HepG2 (cell line): ENCODE measurements around the gene HES1. TPM values are rescaled to one million over a fixed set of nuclear protein-coding genes. Genes with fewer than 3 reads are reported as not detected.
A peak's percentile ranks its signal among the peaks of the same experiment; 100 is the strongest.

Source experiments
- ARNT2 ChIP-seq: sonication (generic); formaldehyde crosslinking; IDR thresholded peaks from 2 replicates; pipeline ENCODE4 v1.8.0; 2022; ENCODE audit warnings: mild to moderate bottlenecking, low read depth, missing genetic modification reagents, moderate library complexity
- CENPT ChIP-seq: sonication (generic); formaldehyde crosslinking; IDR thresholded peaks from 2 replicates; pipeline ENCODE4 v1.8.0; 2022; ENCODE audit warnings: low read depth, mild to moderate bottlenecking, moderate library complexity, missing genetic modification reagents
- HOXA7 ChIP-seq: sonication (generic); formaldehyde crosslinking; IDR thresholded peaks from 2 replicates; pipeline ENCODE4 v1.8.1; 2022; ENCODE audit warnings: mild to moderate bottlenecking, missing genetic modification reagents, moderate library complexity
- JUNB ChIP-seq: sonication (generic); formaldehyde crosslinking; IDR thresholded peaks from 2 replicates; pipeline ENCODE4 v1.8.0; 2022; ENCODE audit warnings: missing genetic modification reagents, mild to moderate bottlenecking, borderline replicate concordance
- NR2F1 ChIP-seq, 2 experiments: fragments of 450-650 bp in 1 of 2; formaldehyde crosslinking in 1 of 2; IDR thresholded peaks; 2 replicates each; pipeline versions ENCODE4 v1.5.0 to v1.6.1; 2016 to 2020; ENCODE audit warnings: mild to moderate bottlenecking in 1 of 2, missing compliant biosample characterization in 1 of 2, missing genetic modification reagents in 1 of 2, moderate library complexity in 1 of 2
- REXO4 ChIP-seq: sonication (generic); formaldehyde crosslinking; IDR thresholded peaks from 2 replicates; pipeline ENCODE4 v1.8.0; 2022; ENCODE audit warnings: missing genetic modification reagents, mild to moderate bottlenecking, borderline replicate concordance
- ZFP36L2 ChIP-seq: sonication (generic); formaldehyde crosslinking; IDR thresholded peaks from 2 replicates; pipeline ENCODE4 v1.4.0; 2020; ENCODE audit warnings: missing genetic modification reagents
- ZNF337 ChIP-seq: sonication (generic); formaldehyde crosslinking; IDR thresholded peaks from 2 replicates; pipeline ENCODE4 v1.5.1; 2020; ENCODE audit warnings: missing genetic modification reagents, low read depth, mild to moderate bottlenecking, borderline replicate concordance
- polyA plus RNA-seq, 8 experiments: library from polyadenylated mRNA; depleted of rRNA in 3 of 8; stranded (reverse) in 7 of 8; unstranded in 1 of 8; fragments of >200 nt; fragmentation: Illumina TruSeq in 4 of 8; extraction: Trizol in 4 of 8; gene quantifications; 2 replicates each; pipeline versions ENCODE4 v1.2.1 to v1.2.3, GENCODE V29; 2011 to 2016; ENCODE audit warnings: low read depth in 4 of 8, missing spikeins in 1 of 8, mixed read lengths in 1 of 8; ENCODE audit not compliant: insufficient read depth in 1 of 8
- total RNA-seq, 5 experiments: library from RNA; depleted of rRNA; stranded (reverse); fragments of >200 nt; fragmentation: Illumina TruSeq; extraction: Trizol; gene quantifications; 2 replicates each; pipeline ENCODE4 v1.2.3, GENCODE V29; 2016; ENCODE audit warnings: low read depth in 1 of 5
- TF ChIP-seq, protein P1 (sequence below): sonication (generic); formaldehyde crosslinking; IDR thresholded peaks from 2 replicates; pipeline ENCODE4 v1.4.0; 2020; ENCODE audit warnings: mild to moderate bottlenecking, missing genetic modification reagents
- TF ChIP-seq, protein P2 (sequence below): sonication (generic); formaldehyde crosslinking; conservative IDR thresholded peaks from 2 replicates; pipeline ENCODE4 v1.8.0; 2022; ENCODE audit warnings: missing genetic modification reagents
- TF ChIP-seq, protein P3 (sequence below): sonication (generic); formaldehyde crosslinking; IDR thresholded peaks from 2 replicates; pipeline ENCODE4 v1.4.0; 2020; ENCODE audit warnings: missing genetic modification reagents
- TF ChIP-seq, protein P4 (sequence below), 2 experiments: IDR thresholded peaks; 2 replicates each; pipeline ENCODE4 v1.6.1; 2011 to 2012; ENCODE audit warnings: low read length in 2 of 2, borderline replicate concordance in 1 of 2, low read depth in 1 of 2, mild to moderate bottlenecking in 1 of 2, moderate library complexity in 1 of 2

HES1 gene
- total and polyA plus RNA-seq, 2 of the 13 experiments (the other 11 are each of a cell fraction or from before 2014, with no cell fraction given), result 15.4 to 19.8 TPM

DNA sequence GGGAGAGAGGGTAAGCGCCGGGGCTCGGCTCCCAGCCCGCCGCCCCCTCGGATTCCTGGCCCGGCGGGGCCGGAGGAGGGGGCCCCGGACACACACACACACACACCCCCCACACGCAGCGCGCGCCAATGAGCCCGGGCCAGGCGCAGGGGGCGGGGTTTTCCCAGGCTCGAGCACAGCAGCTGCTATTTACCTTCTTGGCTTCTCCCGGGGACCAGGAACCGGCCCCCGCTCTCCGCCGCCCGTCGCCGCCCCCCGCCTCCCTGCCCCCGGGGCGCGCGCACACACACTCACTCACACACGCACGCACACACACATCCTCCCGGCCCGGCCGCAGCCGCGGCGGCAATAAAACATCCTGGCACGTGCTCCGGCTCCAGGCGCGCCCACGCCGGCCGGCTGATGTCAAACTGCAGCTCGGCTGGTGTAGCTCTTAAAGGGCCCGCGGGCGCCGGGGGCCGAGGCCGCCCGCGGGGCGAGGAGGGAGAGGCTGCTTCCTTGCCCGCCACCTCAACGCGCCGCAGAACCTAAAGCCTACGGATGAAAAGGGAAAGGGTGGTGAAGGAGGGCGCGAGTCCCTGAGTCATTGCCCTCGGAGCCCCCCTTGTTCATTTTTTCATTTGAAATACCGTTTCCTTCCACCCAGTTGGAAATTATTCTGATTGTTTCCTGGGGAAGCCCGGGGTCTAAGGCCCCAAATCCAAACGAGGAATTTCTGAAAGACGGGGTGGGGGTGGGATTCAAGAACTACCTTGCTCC lies 1.0 kb upstream of the HES1 start (continued):
- TF ChIP-seq, protein P1, sequence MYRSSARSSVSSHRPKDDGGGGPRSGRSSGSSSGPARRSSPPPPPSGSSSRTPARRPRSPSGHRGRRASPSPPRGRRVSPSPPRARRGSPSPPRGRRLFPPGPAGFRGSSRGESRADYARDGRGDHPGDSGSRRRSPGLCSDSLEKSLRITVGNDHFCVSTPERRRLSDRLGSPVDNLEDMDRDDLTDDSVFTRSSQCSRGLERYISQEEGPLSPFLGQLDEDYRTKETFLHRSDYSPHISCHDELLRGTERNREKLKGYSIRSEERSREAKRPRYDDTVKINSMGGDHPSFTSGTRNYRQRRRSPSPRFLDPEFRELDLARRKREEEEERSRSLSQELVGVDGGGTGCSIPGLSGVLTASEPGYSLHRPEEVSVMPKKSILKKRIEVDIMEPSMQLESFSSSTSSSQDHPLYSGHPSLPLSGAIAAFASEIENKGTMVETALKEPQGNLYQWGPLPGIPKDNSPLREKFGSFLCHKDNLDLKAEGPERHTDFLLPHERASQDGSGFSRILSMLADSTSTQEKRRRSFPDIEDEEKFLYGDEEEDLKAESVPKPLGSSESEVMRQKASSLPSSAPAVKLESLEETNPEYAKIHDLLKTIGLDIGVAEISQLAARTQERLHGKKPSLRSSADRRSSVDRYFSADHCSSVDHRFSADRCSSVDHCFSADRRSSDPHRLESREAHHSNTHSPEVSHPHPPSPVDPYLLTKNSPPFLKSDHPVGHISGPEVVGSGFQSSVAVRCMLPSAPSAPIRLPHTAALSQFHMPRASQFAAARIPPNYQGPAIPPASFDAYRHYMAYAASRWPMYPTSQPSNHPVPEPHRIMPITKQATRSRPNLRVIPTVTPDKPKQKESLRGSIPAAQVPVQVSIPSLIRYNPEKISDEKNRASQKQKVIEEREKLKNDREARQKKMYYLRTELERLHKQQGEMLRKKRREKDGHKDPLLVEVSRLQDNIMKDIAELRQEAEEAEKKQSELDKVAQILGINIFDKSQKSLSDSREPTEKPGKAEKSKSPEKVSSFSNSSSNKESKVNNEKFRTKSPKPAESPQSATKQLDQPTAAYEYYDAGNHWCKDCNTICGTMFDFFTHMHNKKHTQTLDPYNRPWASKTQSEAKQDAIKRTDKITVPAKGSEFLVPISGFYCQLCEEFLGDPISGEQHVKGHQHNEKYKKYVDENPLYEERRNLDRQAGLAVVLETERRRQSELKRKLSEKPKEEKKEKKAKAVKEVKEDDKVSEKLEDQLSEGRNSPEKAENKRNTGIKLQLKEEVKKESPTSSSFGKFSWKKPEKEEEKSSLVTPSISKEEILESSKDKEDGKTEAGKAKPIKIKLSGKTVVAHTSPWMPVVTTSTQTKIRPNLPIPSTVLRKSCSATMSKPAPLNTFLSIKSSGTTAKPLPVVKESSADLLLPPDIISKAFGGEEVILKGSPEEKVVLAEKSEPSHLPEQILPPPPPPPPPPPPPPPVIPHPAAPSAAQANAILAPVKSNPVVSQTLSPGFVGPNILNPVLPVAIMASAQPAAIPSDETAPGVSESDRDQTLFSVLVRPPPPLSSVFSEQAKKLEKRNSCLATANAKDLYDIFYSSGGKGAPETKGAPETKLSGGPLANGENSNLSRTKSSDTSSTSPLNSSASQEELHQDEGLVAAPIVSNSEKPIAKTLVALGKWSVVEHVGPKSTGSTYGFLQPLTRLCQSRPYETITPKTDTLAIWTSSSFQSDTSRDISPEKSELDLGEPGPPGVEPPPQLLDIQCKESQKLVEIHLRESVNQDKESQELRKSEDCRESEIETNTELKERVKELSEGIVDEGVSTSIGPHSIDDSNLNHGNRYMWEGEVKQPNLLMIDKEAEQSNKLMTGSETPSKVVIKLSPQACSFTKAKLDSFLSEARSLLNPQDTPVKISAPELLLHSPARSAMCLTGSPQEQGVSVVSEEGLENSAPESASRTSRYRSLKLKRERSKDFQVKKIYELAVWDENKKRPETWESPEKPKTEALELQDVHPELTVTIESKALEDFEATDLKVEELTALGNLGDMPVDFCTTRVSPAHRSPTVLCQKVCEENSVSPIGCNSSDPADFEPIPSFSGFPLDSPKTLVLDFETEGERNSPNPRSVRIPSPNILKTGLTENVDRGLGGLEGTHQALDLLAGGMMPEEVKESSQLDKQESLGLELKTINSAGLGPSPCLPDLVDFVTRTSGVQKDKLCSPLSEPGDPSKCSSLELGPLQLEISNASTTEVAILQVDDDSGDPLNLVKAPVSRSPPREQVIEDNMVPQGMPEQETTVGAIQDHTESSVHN (CRISPR knock-in tag), result no peak
- peak in 1 of 2 experiments; percentile 64; a peak in 2 of 4 replicates for TF ChIP-seq NR2F1 (CRISPR knock-in tag; IDR thresholded peaks at IDR 0.05)
- TF ChIP-seq REXO4 (CRISPR knock-in tag), result peak; percentile 74; the same call in 1 of the 2 replicates
- no peak for TF ChIP-seq ZFP36L2 (CRISPR knock-in tag)
- TF ChIP-seq, protein P2, sequence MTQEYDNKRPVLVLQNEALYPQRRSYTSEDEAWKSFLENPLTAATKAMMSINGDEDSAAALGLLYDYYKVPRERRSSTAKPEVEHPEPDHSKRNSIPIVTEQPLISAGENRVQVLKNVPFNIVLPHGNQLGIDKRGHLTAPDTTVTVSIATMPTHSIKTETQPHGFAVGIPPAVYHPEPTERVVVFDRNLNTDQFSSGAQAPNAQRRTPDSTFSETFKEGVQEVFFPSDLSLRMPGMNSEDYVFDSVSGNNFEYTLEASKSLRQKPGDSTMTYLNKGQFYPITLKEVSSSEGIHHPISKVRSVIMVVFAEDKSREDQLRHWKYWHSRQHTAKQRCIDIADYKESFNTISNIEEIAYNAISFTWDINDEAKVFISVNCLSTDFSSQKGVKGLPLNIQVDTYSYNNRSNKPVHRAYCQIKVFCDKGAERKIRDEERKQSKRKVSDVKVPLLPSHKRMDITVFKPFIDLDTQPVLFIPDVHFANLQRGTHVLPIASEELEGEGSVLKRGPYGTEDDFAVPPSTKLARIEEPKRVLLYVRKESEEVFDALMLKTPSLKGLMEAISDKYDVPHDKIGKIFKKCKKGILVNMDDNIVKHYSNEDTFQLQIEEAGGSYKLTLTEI (CRISPR knock-in tag), result no peak
- TF ChIP-seq JUNB, result peak; percentile 55; the same call in 1 of the 2 replicates
- TF ChIP-seq ARNT2, result peak; percentile 90
- peak; percentile 57; the same call in 1 of the 2 replicates for TF ChIP-seq CENPT (CRISPR knock-in tag)
- TF ChIP-seq, protein P3, sequence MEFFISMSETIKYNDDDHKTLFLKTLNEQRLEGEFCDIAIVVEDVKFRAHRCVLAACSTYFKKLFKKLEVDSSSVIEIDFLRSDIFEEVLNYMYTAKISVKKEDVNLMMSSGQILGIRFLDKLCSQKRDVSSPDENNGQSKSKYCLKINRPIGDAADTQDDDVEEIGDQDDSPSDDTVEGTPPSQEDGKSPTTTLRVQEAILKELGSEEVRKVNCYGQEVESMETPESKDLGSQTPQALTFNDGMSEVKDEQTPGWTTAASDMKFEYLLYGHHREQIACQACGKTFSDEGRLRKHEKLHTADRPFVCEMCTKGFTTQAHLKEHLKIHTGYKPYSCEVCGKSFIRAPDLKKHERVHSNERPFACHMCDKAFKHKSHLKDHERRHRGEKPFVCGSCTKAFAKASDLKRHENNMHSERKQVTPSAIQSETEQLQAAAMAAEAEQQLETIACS (CRISPR knock-in tag), result peak; percentile 95
- TF ChIP-seq ZNF337 (CRISPR knock-in tag), result 0 out of 2 replicates have a peak, but pooled peaks have one; percentile 32
- TF ChIP-seq, protein P4, sequence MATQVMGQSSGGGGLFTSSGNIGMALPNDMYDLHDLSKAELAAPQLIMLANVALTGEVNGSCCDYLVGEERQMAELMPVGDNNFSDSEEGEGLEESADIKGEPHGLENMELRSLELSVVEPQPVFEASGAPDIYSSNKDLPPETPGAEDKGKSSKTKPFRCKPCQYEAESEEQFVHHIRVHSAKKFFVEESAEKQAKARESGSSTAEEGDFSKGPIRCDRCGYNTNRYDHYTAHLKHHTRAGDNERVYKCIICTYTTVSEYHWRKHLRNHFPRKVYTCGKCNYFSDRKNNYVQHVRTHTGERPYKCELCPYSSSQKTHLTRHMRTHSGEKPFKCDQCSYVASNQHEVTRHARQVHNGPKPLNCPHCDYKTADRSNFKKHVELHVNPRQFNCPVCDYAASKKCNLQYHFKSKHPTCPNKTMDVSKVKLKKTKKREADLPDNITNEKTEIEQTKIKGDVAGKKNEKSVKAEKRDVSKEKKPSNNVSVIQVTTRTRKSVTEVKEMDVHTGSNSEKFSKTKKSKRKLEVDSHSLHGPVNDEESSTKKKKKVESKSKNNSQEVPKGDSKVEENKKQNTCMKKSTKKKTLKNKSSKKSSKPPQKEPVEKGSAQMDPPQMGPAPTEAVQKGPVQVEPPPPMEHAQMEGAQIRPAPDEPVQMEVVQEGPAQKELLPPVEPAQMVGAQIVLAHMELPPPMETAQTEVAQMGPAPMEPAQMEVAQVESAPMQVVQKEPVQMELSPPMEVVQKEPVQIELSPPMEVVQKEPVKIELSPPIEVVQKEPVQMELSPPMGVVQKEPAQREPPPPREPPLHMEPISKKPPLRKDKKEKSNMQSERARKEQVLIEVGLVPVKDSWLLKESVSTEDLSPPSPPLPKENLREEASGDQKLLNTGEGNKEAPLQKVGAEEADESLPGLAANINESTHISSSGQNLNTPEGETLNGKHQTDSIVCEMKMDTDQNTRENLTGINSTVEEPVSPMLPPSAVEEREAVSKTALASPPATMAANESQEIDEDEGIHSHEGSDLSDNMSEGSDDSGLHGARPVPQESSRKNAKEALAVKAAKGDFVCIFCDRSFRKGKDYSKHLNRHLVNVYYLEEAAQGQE (IDR thresholded peaks at IDR 0.05; ENCODE audit: borderline replicate concordance in 1 of 2, low read depth in 1 of 2, low read length in 2 of 2), result no peak
- TF ChIP-seq HOXA7 (CRISPR knock-in tag), result no peak
